OCI-LY1 (cell line): ENCODE measurements around the gene CENPA.
A peak's percentile ranks its signal among the peaks of the same experiment; 100 is the strongest.

ENCODE experiments used
- CTCF ChIP-seq: fragments of 200-600 bp; sonication (generic), shearing (Covaris generic); IDR thresholded peaks from 2 replicates; pipeline ENCODE4 v1.5.1; 2017; ENCODE audit warnings: mild to moderate bottlenecking, antibody characterized with exemption, low read length, moderate library complexity, mixed read lengths
- EZH2 ChIP-seq: fragments of 200-600 bp; sonication (generic), shearing (Covaris generic); IDR thresholded peaks from 2 replicates; pipeline ENCODE4 v1.8.0; 2017; ENCODE audit warnings: borderline replicate concordance, mixed run types, mild to moderate bottlenecking, antibody characterized with exemption, low read length, moderate library complexity, mixed read lengths

- TF ChIP-seq CTCF (peak; percentile 43; the same call in 1 of the 2 replicates), EZH2 (no peak)
Observed at GRCh38 chr2:26770986-26771586, 14.8 kb upstream of the CENPA start.
